Measurements from ENCODE around the gene TMEM81. TPM values are rescaled to one million over a fixed set of nuclear protein-coding genes. Genes with fewer than 3 reads are reported as not detected.

Gene TMEM81
- total RNA-seq, 1 donor from 2014 or later = 3.6 TPM

- Mint-ChIP-seq H3K4me3 (ENCODE audit: unreplicated experiment) (no peak overlapping the region), H3K4me1 (ENCODE audit: unreplicated experiment) (no peaks in the 10 kb centered on the region), H3K36me3 (ENCODE audit: unreplicated experiment) (peaks cover 24% of the 10 kb centered on the region), H3K27ac (ENCODE audit: unreplicated experiment) (no peak overlapping the region), H3K27me3 (ENCODE audit: unreplicated experiment) (no peaks in the 10 kb centered on the region), H3K9me3 (ENCODE audit: unreplicated experiment) (no peaks in the 10 kb centered on the region)
- DNase-seq (ENCODE audit: extremely low spot score, unreplicated experiment) = no peak
- TF ChIP-seq CTCF (IDR thresholded peaks at IDR 0.05) = no peak
Measured at GRCh38 chr1:205109711-205110110, 25.5 kb upstream of the TMEM81 start.

GRCh38 chr1:205109269-205109668, 25.0 kb upstream of the TMEM81 start:
- H3K4me1 Mint-ChIP-seq (ENCODE audit: unreplicated experiment) = no peaks in the 10 kb centered on the region
- no peak overlapping the region for H3K27ac Mint-ChIP-seq (ENCODE audit: unreplicated experiment)
- no peak for DNase-seq (ENCODE audit: extremely low spot score, unreplicated experiment)
- no peaks in the 10 kb centered on the region for H3K27me3 Mint-ChIP-seq (ENCODE audit: unreplicated experiment)
- TF ChIP-seq CTCF (IDR thresholded peaks at IDR 0.05) = no peak
- H3K9me3 Mint-ChIP-seq (ENCODE audit: unreplicated experiment) = no peaks in the 10 kb centered on the region
- no peak overlapping the region for H3K4me3 Mint-ChIP-seq (ENCODE audit: unreplicated experiment)
- H3K36me3 Mint-ChIP-seq (ENCODE audit: unreplicated experiment) = peaks cover 25% of the 10 kb centered on the region

GRCh38 chr1:205108464-205108863, 24.2 kb upstream of the TMEM81 start:
- TF ChIP-seq CTCF (IDR thresholded peaks at IDR 0.05) = no peak
- no peaks in the 10 kb centered on the region for H3K27me3 Mint-ChIP-seq (ENCODE audit: unreplicated experiment)

GRCh38 chr1:205107327-205107726, 23.1 kb upstream of the TMEM81 start:
- Mint-ChIP-seq H3K36me3 (ENCODE audit: unreplicated experiment) (peaks cover 35% of the 10 kb centered on the region), H3K27me3 (ENCODE audit: unreplicated experiment) (no peaks in the 10 kb centered on the region), H3K4me1 (ENCODE audit: unreplicated experiment) (no peaks in the 10 kb centered on the region), H3K9me3 (ENCODE audit: unreplicated experiment) (no peaks in the 10 kb centered on the region), H3K27ac (ENCODE audit: unreplicated experiment) (no peak overlapping the region), H3K4me3 (ENCODE audit: unreplicated experiment) (no peak overlapping the region)
- DNase-seq (ENCODE audit: extremely low spot score, unreplicated experiment) = no peak
- TF ChIP-seq CTCF (IDR thresholded peaks at IDR 0.05) = no peak

More at GRCh38 chr1:205108464-205108863, 24.2 kb upstream of the TMEM81 start:
- Mint-ChIP-seq H3K9me3 (ENCODE audit: unreplicated experiment) (no peaks in the 10 kb centered on the region), H3K36me3 (ENCODE audit: unreplicated experiment) (peaks cover 32% of the 10 kb centered on the region), H3K27ac (ENCODE audit: unreplicated experiment) (no peak overlapping the region), H3K4me3 (ENCODE audit: unreplicated experiment) (no peak overlapping the region), H3K4me1 (ENCODE audit: unreplicated experiment) (no peaks in the 10 kb centered on the region)
- no peak for DNase-seq (ENCODE audit: extremely low spot score, unreplicated experiment)

GRCh38 chr1:205102404-205102803, 18.1 kb upstream of the TMEM81 start:
- TF ChIP-seq CTCF (IDR thresholded peaks at IDR 0.05) = no peak
- peaks cover 57% of the 10 kb centered on the region for H3K36me3 Mint-ChIP-seq (ENCODE audit: unreplicated experiment)
- no peaks in the 10 kb centered on the region for H3K27me3 Mint-ChIP-seq (ENCODE audit: unreplicated experiment)
- H3K4me3 Mint-ChIP-seq (ENCODE audit: unreplicated experiment) = no peak overlapping the region
- H3K27ac Mint-ChIP-seq (ENCODE audit: unreplicated experiment) = no peak overlapping the region
- DNase-seq (ENCODE audit: extremely low spot score, unreplicated experiment) = no peak
- no peaks in the 10 kb centered on the region for H3K9me3 Mint-ChIP-seq (ENCODE audit: unreplicated experiment)
- H3K4me1 Mint-ChIP-seq (ENCODE audit: unreplicated experiment) = no peaks in the 10 kb centered on the region

Measured in osteocyte (in vitro differentiated cells).